Spleen (tissue), 7 donors: ENCODE data around the gene ITPK1.

Experiments used
- POLR2A ChIP-seq, 3 donors: fragments of 450-650 bp; IDR thresholded peaks; one replicate each; pipeline ENCODE4 v1.5.1; 2017; ENCODE audit warnings: antibody characterized with exemption in 3 of 3, mild to moderate bottlenecking in 1 of 3
- TF ChIP-seq, protein P1 (sequence below), 11 experiments: fragments of 200-600 bp in 7 of 11; fragments of 450-650 bp in 4 of 11; sonication (generic) in 4 of 11; IDR thresholded peaks in 8 of 11; conservative IDR thresholded peaks in 3 of 11; 1 replicate in 7 of 11; 2 replicates in 4 of 11; pipeline versions ENCODE4 v1.4.0 to v1.8.0; 2016 to 2021; ENCODE audit warnings: antibody characterized with exemption in 11 of 11, inconsistent platforms in 4 of 11, mild to moderate bottlenecking in 1 of 11
- donor health status: DM: no; HTN: no; CAD: no; lungs with moderate emphysema.
- donor health status: DM: no; HTN: no; CAD: no.
- donor health status: DM: no; HTN: no; CAD: no.

DNA sequence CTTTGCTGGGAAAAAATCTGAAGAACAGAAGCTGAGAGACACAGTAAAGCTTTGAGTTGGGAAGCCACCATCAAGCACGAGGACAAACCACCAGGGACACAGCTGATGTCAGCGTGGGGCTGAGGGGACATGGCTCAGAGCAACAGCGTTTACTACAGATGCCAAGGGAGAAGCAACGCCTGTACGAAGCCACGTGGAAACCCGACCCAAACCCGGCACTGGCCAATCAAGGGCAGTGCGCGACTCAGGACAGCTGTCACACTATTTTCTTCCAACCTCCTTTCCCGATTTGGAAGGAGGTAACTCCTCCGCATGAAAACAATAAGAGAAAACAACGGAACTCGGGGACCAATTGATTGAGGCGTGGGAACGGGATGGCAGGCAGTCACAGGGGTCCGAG, 213.0 kb downstream of the ITPK1 start:
- TF ChIP-seq, protein P1, sequence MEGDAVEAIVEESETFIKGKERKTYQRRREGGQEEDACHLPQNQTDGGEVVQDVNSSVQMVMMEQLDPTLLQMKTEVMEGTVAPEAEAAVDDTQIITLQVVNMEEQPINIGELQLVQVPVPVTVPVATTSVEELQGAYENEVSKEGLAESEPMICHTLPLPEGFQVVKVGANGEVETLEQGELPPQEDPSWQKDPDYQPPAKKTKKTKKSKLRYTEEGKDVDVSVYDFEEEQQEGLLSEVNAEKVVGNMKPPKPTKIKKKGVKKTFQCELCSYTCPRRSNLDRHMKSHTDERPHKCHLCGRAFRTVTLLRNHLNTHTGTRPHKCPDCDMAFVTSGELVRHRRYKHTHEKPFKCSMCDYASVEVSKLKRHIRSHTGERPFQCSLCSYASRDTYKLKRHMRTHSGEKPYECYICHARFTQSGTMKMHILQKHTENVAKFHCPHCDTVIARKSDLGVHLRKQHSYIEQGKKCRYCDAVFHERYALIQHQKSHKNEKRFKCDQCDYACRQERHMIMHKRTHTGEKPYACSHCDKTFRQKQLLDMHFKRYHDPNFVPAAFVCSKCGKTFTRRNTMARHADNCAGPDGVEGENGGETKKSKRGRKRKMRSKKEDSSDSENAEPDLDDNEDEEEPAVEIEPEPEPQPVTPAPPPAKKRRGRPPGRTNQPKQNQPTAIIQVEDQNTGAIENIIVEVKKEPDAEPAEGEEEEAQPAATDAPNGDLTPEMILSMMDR (IDR thresholded peaks at IDR 0.05 in 8 of 11, conservative IDR thresholded peaks at IDR 0.05 in 3 of 11): no peak
- TF ChIP-seq POLR2A (IDR thresholded peaks at IDR 0.05): no peak
